OCI-LY3 (cell line): ENCODE measurements around the gene BRD2.
"Not testable (repeated sequence)": the region's sequence is repeated elsewhere in the genome, so short reads cannot be mapped to it uniquely, and the experiment has no call there.

Experiments
- H2AFZ ChIP-seq: fragments of 200-600, 300-600 bp; shearing (Covaris generic); 2 replicates; pipeline ENCODE4 v1.6.0; 2014; ENCODE audit warnings: antibody characterized with exemption, low read depth, low read length
- H3K27ac ChIP-seq: fragments of 200-600, 300-600 bp; sonication (generic); 2 replicates; pipeline ENCODE4 v1.5.1; 2014; ENCODE audit warnings: mild to moderate bottlenecking, low read length, moderate library complexity, mixed read lengths
- H3K27me3 ChIP-seq: fragments of 200-600, 300-600 bp; sonication (generic); 2 replicates; pipeline ENCODE4 v1.6.1; 2014; ENCODE audit warnings: low read depth, low read length, mixed read lengths
- H3K36me3 ChIP-seq: fragments of 200-600, 300-600 bp; sonication (generic); replicated peaks from 2 replicates; pipeline ENCODE3; 2014; ENCODE audit warnings: low read depth, low read length, mixed read lengths
- H3K4me1 ChIP-seq: fragments of 300-600, 200-600 bp; sonication (generic); 2 replicates; pipeline ENCODE4 v1.6.1; 2014; ENCODE audit warnings: low read length, mixed read lengths
- H3K4me2 ChIP-seq: fragments of 200-600, 300-600 bp; sonication (generic); 2 replicates; pipeline ENCODE4 v1.6.1; 2014; ENCODE audit warnings: low read length, mixed read lengths
- H3K4me3 ChIP-seq: fragments of 300-600, 200-600 bp; sonication (generic); 2 replicates; pipeline ENCODE4 v1.5.1; 2014; ENCODE audit warnings: antibody characterized with exemption, mild to moderate bottlenecking, low read length, moderate library complexity
- H3K79me2 ChIP-seq: fragments of 300-600, 200-600 bp; shearing (Covaris generic); 2 replicates; pipeline ENCODE4 v1.6.1; 2014; ENCODE audit warnings: mild to moderate bottlenecking, low read length, mixed read lengths
- H3K9ac ChIP-seq: fragments of 300-600, 200-600 bp; shearing (Covaris generic); 2 replicates; pipeline ENCODE4 v1.6.0; 2014; ENCODE audit warnings: mild to moderate bottlenecking, low read length, moderate library complexity
- H3K9me3 ChIP-seq: fragments of 200-600, 300-600 bp; shearing (Covaris generic); 2 replicates; pipeline ENCODE4 v1.6.1; 2014; ENCODE audit warnings: low read length, mixed read lengths; ENCODE audit not compliant: insufficient read depth
- H4K20me1 ChIP-seq: fragments of 200-600, 300-600 bp; sonication (generic); 2 replicates; pipeline ENCODE4 v1.6.1; 2016; ENCODE audit warnings: low read length, mixed read lengths; ENCODE audit not compliant: insufficient read depth
- CTCF ChIP-seq: fragments of 200-600, 300-600 bp; sonication (generic); IDR thresholded peaks from 2 replicates; pipeline ENCODE4 v1.5.1; 2014; ENCODE audit warnings: antibody characterized with exemption, low read length, low read depth
- EZH2phosphoT487 ChIP-seq: fragments of 200-600 bp; shearing (Covaris generic); IDR thresholded peaks from 2 replicates; pipeline ENCODE4 v1.6.1; 2018; ENCODE audit warnings: antibody characterized with exemption, mixed run types, low read depth

The BRD2 gene

GRCh38 chr6:32937230-32937633 lies 31.2 kb upstream of the BRD2 start:
- H2AFZ ChIP-seq, result no peak overlapping the region
- H3K4me1 ChIP-seq, result peaks cover 25% of the 10 kb centered on the region
- no peak overlapping the region for H3K4me2 ChIP-seq
- H3K4me3 ChIP-seq, result no peak overlapping the region
- no peak overlapping the region for H3K27ac ChIP-seq
- H3K27me3 ChIP-seq, result no peaks in the 10 kb centered on the region
- H4K20me1 ChIP-seq, result no peaks in the 10 kb centered on the region
- H3K9me3 ChIP-seq, result no peaks in the 10 kb centered on the region
- H3K36me3 ChIP-seq, result peaks cover 43% of the 10 kb centered on the region
- H3K79me2 ChIP-seq, result peaks cover 19% of the 10 kb centered on the region
- TF ChIP-seq EZH2phosphoT487, result no peak
- TF ChIP-seq CTCF, result no peak
- H3K9ac ChIP-seq, result no peak overlapping the region

- no peaks in the 10 kb centered on the region for H3K27me3 ChIP-seq
- no peak for TF ChIP-seq EZH2phosphoT487
- no peak for TF ChIP-seq CTCF
- no peak overlapping the region for H2AFZ ChIP-seq
- no peak overlapping the region for H3K4me3 ChIP-seq
- no peaks in the 10 kb centered on the region for H4K20me1 ChIP-seq
- H3K27ac ChIP-seq, result no peak overlapping the region
- H3K9me3 ChIP-seq, result no peaks in the 10 kb centered on the region
- H3K4me2 ChIP-seq, result no peak overlapping the region
- H3K4me1 ChIP-seq, result peaks cover 37% of the 10 kb centered on the region
- H3K9ac ChIP-seq, result no peak overlapping the region
- H3K36me3 ChIP-seq, result peaks cover 43% of the 10 kb centered on the region
- peaks cover 28% of the 10 kb centered on the region for H3K79me2 ChIP-seq
Measured at GRCh38 chr6:32938494-32938893, 29.9 kb upstream of the BRD2 start.

- H3K79me2 ChIP-seq, result peaks cover 28% of the 10 kb centered on the region
- peak within 1 kb of the TSS; percentile 82 for H3K9ac ChIP-seq
- no peaks in the 10 kb centered on the region for H3K27me3 ChIP-seq
- no peak within 1 kb of the TSS for H2AFZ ChIP-seq
- peaks cover 55% of the 10 kb centered on the region for H3K4me1 ChIP-seq
- H3K27ac ChIP-seq, result peak within 1 kb of the TSS; percentile 99
- no peaks in the 10 kb centered on the region for H4K20me1 ChIP-seq
- peaks cover 30% of the 10 kb centered on the region for H3K36me3 ChIP-seq
- peak within 1 kb of the TSS; percentile 86 for H3K4me3 ChIP-seq
- peak within 1 kb of the TSS; percentile 87 for H3K4me2 ChIP-seq
- no peaks in the 10 kb centered on the region for H3K9me3 ChIP-seq
- TF ChIP-seq CTCF (no peak), EZH2phosphoT487 (no peak)
Measured at GRCh38 chr6:32940656-32941213, 27.7 kb upstream of the BRD2 start, which contains the start of gene HLA-DMB. Gene HLA-DMB (minus strand): TSS chr6:32941028. CDS start chr6:32940807, 221 bp downstream.

- no peaks in the 10 kb centered on the region for H3K27me3 ChIP-seq
- peak overlapping the region; percentile 86 for H3K4me3 ChIP-seq
- peak overlapping the region; percentile 99 for H3K27ac ChIP-seq
- H3K9me3 ChIP-seq, result peaks cover 3% of the 10 kb centered on the region; the same call in 1 of the 2 replicates
- H3K79me2 ChIP-seq, result peaks cover 30% of the 10 kb centered on the region
- H4K20me1 ChIP-seq, result no peaks in the 10 kb centered on the region
- H2AFZ ChIP-seq, result no peak overlapping the region
- peaks cover 28% of the 10 kb centered on the region for H3K36me3 ChIP-seq
- H3K9ac ChIP-seq, result peak overlapping the region; percentile 82
- peak overlapping the region; percentile 87 for H3K4me2 ChIP-seq
- TF ChIP-seq CTCF (peak; percentile 17; the same call in 1 of the 2 replicates), EZH2phosphoT487 (no peak)
- H3K4me1 ChIP-seq, result peaks cover 59% of the 10 kb centered on the region
Measured at GRCh38 chr6:32941214-32941768, 27.1 kb upstream of the BRD2 start.

- Histone ChIP-seq H3K4me3 (peak overlapping the region; percentile 22; the same call in 1 of the 2 replicates), H3K36me3 (peaks cover 19% of the 10 kb centered on the region), H3K79me2 (peaks cover 39% of the 10 kb centered on the region), H3K4me1 (peaks cover 69% of the 10 kb centered on the region), H3K27ac (peak overlapping the region; percentile 99), H3K9ac (peak overlapping the region; percentile 82; the same call in 1 of the 2 replicates), H3K4me2 (peak overlapping the region; percentile 87)
- H2AFZ ChIP-seq, H3K9me3 ChIP-seq, H4K20me1 ChIP-seq, H3K27me3 ChIP-seq: not testable (repeated sequence)
Measured at GRCh38 chr6:32942555-32943123, 25.8 kb upstream of the BRD2 start.
